GM12801 (cell line): ENCODE measurements around the gene CAMTA1.

Experiments used
- CTCF ChIP-seq: IDR thresholded peaks from one replicate; pipeline ENCODE4 v1.5.1; 2011; ENCODE audit warnings: control low read depth; ENCODE audit not compliant: insufficient read length; ENCODE audit errors: extremely low read depth

CAMTA1 gene

DNA sequence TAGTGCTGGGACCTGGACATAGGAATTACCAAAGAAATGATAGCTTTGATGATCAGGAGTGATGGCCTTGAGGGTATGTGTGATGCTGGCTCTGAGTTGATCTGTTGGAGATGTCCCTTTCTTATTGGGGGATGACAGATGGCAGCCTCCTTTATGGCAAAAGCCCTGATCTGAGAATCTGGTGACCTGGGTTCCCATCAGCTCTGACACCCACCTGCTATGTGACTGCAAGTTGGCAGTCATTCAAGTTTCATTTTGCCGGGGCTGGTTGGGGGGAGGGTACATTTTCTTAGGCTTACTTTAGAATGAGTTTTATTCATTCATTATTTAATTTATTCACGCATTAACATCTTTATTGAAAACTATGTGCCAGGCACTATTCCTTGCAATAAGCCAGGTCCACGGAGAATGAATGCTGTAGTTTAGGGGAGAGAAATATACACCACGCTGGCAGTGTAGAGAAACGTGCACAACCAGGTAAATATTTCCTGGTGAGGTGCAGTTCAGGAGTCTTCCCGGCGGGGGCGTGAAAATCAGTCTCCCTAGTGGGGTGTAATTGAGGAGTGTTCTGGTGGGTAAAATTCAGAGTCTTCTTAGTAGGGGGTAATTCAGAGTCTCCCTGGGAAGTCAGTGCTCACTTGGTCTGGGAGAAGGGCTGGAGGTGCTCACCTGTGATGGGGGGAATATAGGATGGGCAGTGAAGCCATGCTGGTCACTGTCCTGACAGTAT is 401.3 kb downstream of the CAMTA1 start:
- no peak for TF ChIP-seq CTCF

DNA sequence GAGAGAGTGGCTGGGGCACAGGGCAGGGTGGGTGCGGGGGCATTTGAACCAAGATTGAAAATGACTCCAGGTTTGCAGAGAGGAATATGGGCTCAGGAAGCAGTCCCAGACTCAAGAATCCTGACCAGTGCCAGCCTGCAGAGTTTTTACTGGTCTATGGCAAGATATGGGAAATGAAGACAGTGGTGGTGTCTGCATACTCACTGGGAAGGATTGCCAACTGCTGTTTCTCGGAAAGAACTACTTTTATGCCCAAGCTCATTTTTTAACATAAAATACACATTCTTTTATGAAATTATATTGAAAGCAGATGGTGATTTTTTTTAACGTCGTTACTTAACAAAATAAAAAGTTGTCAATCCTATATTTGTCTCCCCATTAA is 401.8 kb downstream of the CAMTA1 start:
- no peak for TF ChIP-seq CTCF

DNA sequence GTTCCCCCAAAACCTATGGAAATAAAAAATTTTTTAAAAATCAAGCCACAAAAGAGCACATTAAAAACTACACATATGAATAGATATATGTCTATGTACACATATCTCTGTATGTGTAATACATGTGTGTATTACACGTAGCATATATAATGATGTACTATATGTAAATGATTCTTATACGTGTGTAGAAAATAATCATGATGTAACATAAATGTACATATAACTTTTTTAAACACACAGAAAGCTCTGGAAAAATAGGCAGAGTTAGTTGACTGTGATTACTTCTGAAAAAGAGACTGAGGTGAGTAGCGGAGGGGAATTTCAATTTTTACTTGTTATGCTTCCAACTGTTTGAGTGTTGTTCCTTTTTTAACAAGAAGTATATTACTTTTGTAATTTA is 405.0 kb downstream of the CAMTA1 start:
- no peak for TF ChIP-seq CTCF

DNA sequence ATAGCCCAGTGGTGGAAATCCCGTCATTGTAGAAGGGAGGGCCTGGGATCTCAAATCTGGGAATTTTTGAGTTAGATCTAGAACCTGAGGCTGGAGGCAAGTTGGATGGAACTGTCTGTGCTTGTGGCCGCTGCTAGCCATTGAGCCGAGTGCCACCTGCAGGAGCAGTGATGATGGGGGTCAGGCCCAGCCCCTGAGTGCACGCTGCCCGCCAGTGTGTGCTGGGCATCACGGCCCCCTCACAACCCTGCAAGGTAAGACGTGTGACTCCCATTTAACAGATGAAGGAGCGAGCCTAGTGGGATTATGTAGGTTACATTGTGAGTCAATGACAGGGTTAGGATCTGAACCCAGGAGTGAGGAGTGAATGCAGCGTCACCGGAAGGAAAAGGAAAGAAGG is 407.2 kb downstream of the CAMTA1 start:
- no peak for TF ChIP-seq CTCF

DNA sequence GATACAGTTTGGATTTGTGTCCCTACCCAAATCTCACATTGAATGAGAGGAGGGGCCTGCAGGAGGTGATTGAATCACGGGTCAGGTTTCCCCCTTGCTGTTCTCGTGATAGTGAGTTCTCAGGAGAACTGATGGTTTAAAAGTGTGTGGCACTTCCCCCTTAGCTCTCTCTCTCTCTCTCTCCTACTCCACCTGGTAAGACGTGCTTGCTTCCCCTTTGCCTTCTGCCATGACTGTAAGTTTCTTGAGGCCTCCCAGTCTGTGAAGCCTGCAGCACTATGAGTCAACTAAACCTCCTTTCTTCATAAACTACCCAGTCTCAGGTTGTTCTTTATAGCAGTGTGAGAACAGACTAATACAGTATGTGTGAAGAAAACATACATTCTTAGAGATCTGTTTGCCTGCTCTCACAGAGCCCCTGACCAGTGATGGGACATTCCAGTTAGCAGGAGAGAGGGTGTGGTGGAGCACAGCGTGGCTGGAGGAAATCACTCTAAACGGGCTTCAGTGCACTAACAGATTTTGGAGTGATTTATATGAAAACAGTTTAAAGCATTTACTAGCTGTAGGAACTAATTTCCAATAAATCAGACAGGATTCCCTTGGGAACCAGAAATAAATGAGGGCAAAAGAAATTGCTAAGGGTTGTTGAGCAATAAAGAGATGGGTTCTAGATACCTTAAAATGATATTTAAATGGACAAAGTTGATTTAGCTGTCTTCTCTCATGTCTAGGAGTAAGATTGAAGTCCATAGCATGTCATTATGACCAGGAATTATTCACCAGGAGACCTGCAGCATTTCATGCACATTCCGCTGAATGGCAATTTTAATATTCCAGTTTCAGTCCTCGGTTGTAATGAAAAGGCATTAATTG is 411.0 kb downstream of the CAMTA1 start:
- no peak for TF ChIP-seq CTCF

DNA sequence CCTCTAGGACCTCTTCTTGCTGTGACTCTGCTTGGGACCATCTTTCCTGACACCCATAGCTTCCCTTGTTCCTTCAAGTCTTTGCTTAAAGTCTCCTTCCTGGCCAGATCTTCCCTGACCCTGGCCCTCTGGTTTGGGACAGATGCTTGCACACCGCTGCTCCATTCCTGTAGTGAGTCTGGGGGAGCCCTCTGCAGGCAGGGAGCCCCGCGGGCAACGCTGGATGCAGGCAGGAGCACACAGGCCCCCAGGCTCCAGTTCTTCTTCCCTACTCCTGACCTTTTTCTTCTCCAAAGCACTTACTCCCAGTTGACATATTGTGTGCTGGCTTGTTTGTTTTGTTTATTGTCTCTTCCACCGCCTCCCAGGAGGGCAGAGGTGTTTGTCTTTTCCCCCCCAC is 413.4 kb downstream of the CAMTA1 start:
- no peak for TF ChIP-seq CTCF

- TF ChIP-seq CTCF, result no peak
Observed at GRCh38 chr1:7199077-7199779, 414.0 kb downstream of the CAMTA1 start.
